Measurements from ENCODE around the gene TMOD1. TPM values are rescaled to one million over a fixed set of nuclear protein-coding genes. Genes with fewer than 3 reads are reported as not detected.

TMOD1 gene
- total RNA-seq, 2 donors from 2014 or later, result 44.0 to 77.6 TPM

DNA sequence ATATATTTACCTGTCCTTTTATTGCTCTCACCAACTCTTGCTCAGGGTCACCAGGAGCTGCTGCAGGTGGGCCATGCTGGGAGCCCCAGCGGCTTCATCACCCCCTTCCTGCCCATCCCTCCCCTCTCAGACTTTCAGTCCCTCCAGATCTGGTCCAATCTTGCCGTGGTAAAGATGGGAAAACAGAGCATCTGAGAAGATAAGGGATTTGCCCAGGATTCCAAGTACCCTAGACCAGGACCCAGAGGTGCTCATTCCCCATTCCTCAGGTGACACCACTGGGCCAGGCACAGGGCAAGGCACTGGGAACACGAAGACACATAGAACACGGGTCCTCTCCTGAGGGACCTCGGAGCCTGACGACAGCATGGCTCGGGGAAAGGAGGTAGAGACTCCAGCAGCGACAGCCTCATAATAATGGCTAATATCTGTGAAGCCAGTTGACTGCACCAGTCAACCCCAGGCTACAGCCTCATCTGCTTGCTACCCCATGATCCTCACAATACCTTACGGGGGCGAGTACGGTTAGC lies 18.0 kb downstream of the TMOD1 start:
- Histone ChIP-seq H3K27me3 (replicated peaks; ENCODE audit: insufficient read depth) (no peaks in the 10 kb centered on the region), H3K27ac (peak overlapping the region; percentile 70 to 84), H3K36me3 (peaks cover 5% of the 10 kb centered on the region), H3K4me1 (ENCODE audit: control insufficient read depth in 1 of 2, low read depth in 2 of 2) (peaks cover 15 to 57% of the 10 kb centered on the region in 2 donors), H3K4me3 (peak overlapping the region; percentile 34), H3K9me3 (no peaks in the 10 kb centered on the region)
- TF ChIP-seq, protein P1, sequence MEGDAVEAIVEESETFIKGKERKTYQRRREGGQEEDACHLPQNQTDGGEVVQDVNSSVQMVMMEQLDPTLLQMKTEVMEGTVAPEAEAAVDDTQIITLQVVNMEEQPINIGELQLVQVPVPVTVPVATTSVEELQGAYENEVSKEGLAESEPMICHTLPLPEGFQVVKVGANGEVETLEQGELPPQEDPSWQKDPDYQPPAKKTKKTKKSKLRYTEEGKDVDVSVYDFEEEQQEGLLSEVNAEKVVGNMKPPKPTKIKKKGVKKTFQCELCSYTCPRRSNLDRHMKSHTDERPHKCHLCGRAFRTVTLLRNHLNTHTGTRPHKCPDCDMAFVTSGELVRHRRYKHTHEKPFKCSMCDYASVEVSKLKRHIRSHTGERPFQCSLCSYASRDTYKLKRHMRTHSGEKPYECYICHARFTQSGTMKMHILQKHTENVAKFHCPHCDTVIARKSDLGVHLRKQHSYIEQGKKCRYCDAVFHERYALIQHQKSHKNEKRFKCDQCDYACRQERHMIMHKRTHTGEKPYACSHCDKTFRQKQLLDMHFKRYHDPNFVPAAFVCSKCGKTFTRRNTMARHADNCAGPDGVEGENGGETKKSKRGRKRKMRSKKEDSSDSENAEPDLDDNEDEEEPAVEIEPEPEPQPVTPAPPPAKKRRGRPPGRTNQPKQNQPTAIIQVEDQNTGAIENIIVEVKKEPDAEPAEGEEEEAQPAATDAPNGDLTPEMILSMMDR (IDR thresholded peaks at IDR 0.05), result no peak
- DNase-seq (ENCODE audit: low spot score) (no peak), ATAC-seq (ENCODE audit: insufficient number of reproducible peaks, low FRiP score, low read depth) (no peak)

- no peak overlapping the region for H3K4me3 ChIP-seq
- peaks cover 23% of the 10 kb centered on the region for H3K36me3 ChIP-seq
- ATAC-seq (ENCODE audit: insufficient number of reproducible peaks, low FRiP score, low read depth) (no peak), DNase-seq (ENCODE audit: low spot score) (no peak)
- H3K27me3 ChIP-seq (replicated peaks; ENCODE audit: insufficient read depth), result no peaks in the 10 kb centered on the region
- TF ChIP-seq, protein P1 (IDR thresholded peaks at IDR 0.05), result no peak
- H3K9me3 ChIP-seq, result no peaks in the 10 kb centered on the region
- H3K27ac ChIP-seq, result no peak overlapping the region
- peaks cover 15 to 41% of the 10 kb centered on the region in 2 donors for H3K4me1 ChIP-seq (ENCODE audit: control insufficient read depth in 1 of 2, low read depth in 2 of 2)
Observed at GRCh38 chr9:97521576-97522333, 20.3 kb downstream of the TMOD1 start.

DNA sequence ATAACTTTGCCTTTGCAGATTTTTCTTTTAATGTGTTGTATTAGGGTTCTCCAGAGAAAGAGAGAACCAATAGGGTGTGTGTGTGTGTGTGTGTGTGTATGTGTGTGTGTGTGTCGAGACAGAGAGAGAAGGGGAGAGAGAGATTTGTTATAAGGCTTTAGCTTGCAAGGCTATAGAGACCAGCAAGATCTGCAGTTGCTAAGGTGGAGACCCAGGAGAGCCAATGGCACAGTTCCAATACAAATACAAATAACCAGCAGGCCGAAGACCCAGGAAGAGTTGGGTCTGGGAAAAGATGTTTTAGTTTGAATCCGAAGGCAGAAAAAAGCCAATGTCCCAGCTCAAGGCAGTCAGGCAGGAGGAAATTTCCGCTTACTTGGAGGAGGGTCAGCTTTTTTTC lies 23.0 kb downstream of the TMOD1 start:
- H3K27me3 ChIP-seq (replicated peaks; ENCODE audit: insufficient read depth), result no peaks in the 10 kb centered on the region
- TF ChIP-seq, protein P1 (IDR thresholded peaks at IDR 0.05), result no peak
- H3K27ac ChIP-seq, result no peak overlapping the region
- no peak for DNase-seq (ENCODE audit: low spot score)
- no peaks in the 10 kb centered on the region for H3K9me3 ChIP-seq
- no peak overlapping the region for H3K4me3 ChIP-seq
- peaks cover 25% of the 10 kb centered on the region for H3K36me3 ChIP-seq
- peaks cover 7 to 31% of the 10 kb centered on the region in 2 donors for H3K4me1 ChIP-seq (ENCODE audit: control insufficient read depth in 1 of 2, low read depth in 2 of 2)
- no peak for ATAC-seq (ENCODE audit: insufficient number of reproducible peaks, low FRiP score, low read depth)

GRCh38 chr9:97525451-97525850 lies 24.0 kb downstream of the TMOD1 start:
- peaks cover 25% of the 10 kb centered on the region for H3K36me3 ChIP-seq
- DNase-seq (ENCODE audit: low spot score) (no peak), ATAC-seq (ENCODE audit: insufficient number of reproducible peaks, low FRiP score, low read depth) (no peak)
- H3K4me1 ChIP-seq (ENCODE audit: control insufficient read depth in 1 of 2, low read depth in 2 of 2), result peaks cover 7 to 28% of the 10 kb centered on the region in 2 donors
- no peaks in the 10 kb centered on the region for H3K9me3 ChIP-seq
- H3K4me3 ChIP-seq, result no peak overlapping the region
- H3K27ac ChIP-seq, result no peak overlapping the region
- TF ChIP-seq, protein P1 (IDR thresholded peaks at IDR 0.05), result no peak
- H3K27me3 ChIP-seq (replicated peaks; ENCODE audit: insufficient read depth), result no peaks in the 10 kb centered on the region

- DNase-seq (ENCODE audit: low spot score) (no peak), ATAC-seq (ENCODE audit: insufficient number of reproducible peaks, low FRiP score, low read depth) (no peak)
Observed at GRCh38 chr9:97526895-97527575, 25.6 kb downstream of the TMOD1 start.

More at GRCh38 chr9:97526895-97527575, 25.6 kb downstream of the TMOD1 start:
- H3K36me3 ChIP-seq, result peaks cover 25% of the 10 kb centered on the region
- H3K4me3 ChIP-seq, result no peak overlapping the region
- H3K9me3 ChIP-seq, result no peaks in the 10 kb centered on the region
- H3K27ac ChIP-seq, result no peak overlapping the region
- no peaks in the 10 kb centered on the region for H3K27me3 ChIP-seq (replicated peaks; ENCODE audit: insufficient read depth)
- TF ChIP-seq, protein P1 (IDR thresholded peaks at IDR 0.05), result no peak
- peaks cover 7 to 22% of the 10 kb centered on the region in 2 donors for H3K4me1 ChIP-seq (ENCODE audit: control insufficient read depth in 1 of 2, low read depth in 2 of 2)
